Neural cell (in vitro differentiated cells): ENCODE results near the gene USP2. TPM values are rescaled to one million over a fixed set of nuclear protein-coding genes. Genes with fewer than 3 reads are reported as not detected.

Experiments used
- H2AFZ ChIP-seq: fragments of 200-600, 300-800 bp; sonication (generic), shearing (Covaris generic); 2 replicates; pipeline ENCODE4 v1.6.0; 2014; ENCODE audit warnings: low read depth, mild to moderate bottlenecking, antibody characterized with exemption, low read length, moderate library complexity
- H3F3A ChIP-seq: fragments of 200-600 bp; shearing (Covaris generic); 2 replicates; pipeline ENCODE4 v1.6.1; 2016; ENCODE audit warnings: mild to moderate bottlenecking, moderate library complexity, mixed read lengths, antibody characterized with exemption, low read length; ENCODE audit not compliant: insufficient read depth, poor library complexity, severe bottlenecking
- H3K27ac ChIP-seq: fragments of 200-600, 300-800 bp; sonication (generic), shearing (Covaris generic); 2 replicates; pipeline ENCODE4 v1.5.1; 2014; ENCODE audit warnings: mild to moderate bottlenecking, low read length, moderate library complexity
- H3K27me3 ChIP-seq: fragments of 300-800, 200-600 bp; sonication (generic), shearing (Covaris generic); 2 replicates; pipeline ENCODE4 v1.6.0; 2014; ENCODE audit warnings: mild to moderate bottlenecking, low read depth, low read length, moderate library complexity; ENCODE audit not compliant: insufficient read depth
- H3K36me3 ChIP-seq: fragments of 300-800, 200-600 bp; sonication (generic), shearing (Covaris generic); 2 replicates; pipeline ENCODE4 v1.5.1; 2014; ENCODE audit warnings: mild to moderate bottlenecking, antibody characterized with exemption, low read length, moderate library complexity; ENCODE audit not compliant: insufficient read depth
- H3K4me2 ChIP-seq: fragments of 300-800, 200-600 bp; sonication (generic), shearing (Covaris generic); 2 replicates; pipeline ENCODE4 v1.6.0; 2014; ENCODE audit warnings: mild to moderate bottlenecking, low read length
- H3K4me3 ChIP-seq: fragments of 300-800, 200-600 bp; sonication (generic), shearing (Covaris generic); 2 replicates; pipeline ENCODE4 v1.5.1; 2014; ENCODE audit warnings: mild to moderate bottlenecking, low read length, moderate library complexity
- H3K79me2 ChIP-seq: fragments of 200-600 bp; shearing (Covaris generic); replicated peaks from 2 replicates; pipeline ENCODE4 v1.6.0; 2014; ENCODE audit warnings: mild to moderate bottlenecking, low read length, moderate library complexity; ENCODE audit not compliant: insufficient read depth
- H3K9ac ChIP-seq: fragments of 300-800, 200-600 bp; sonication (generic), shearing (Covaris generic); 2 replicates; pipeline ENCODE4 v1.6.1; 2016; ENCODE audit warnings: mild to moderate bottlenecking, low read length, mixed read lengths
- H3K9me2 ChIP-seq: fragments of 200-600 bp; shearing (Covaris generic); 2 replicates; pipeline ENCODE4 v1.6.1; 2016; ENCODE audit warnings: mild to moderate bottlenecking, low read length, mixed read lengths; ENCODE audit not compliant: insufficient read depth
- H3K9me3 ChIP-seq: fragments of 200-600, 300-800 bp; sonication (generic), shearing (Covaris generic); 2 replicates; pipeline ENCODE4 v1.6.1; 2016; ENCODE audit warnings: mild to moderate bottlenecking, mixed run types, low read length, moderate library complexity, mixed read lengths
- H4K20me1 ChIP-seq: fragments of 200-600 bp; shearing (Covaris generic); 2 replicates; pipeline ENCODE4 v1.6.1; 2016; ENCODE audit warnings: mild to moderate bottlenecking, mixed run types; ENCODE audit not compliant: insufficient read depth
- EP300 ChIP-seq: fragments of 450-650 bp; conservative IDR thresholded peaks from 2 replicates; pipeline ENCODE4 v1.6.1; 2014; ENCODE audit warnings: antibody characterized with exemption, mild to moderate bottlenecking, moderate library complexity; ENCODE audit not compliant: poor library complexity, severe bottlenecking
- EZH2 ChIP-seq: fragments of 200-600, 300-800 bp; shearing (Covaris generic), sonication (generic); IDR thresholded peaks from 2 replicates; pipeline ENCODE4 v1.6.1; 2014; ENCODE audit warnings: antibody characterized with exemption, low read length, borderline replicate concordance, mild to moderate bottlenecking; ENCODE audit not compliant: insufficient read depth, poor library complexity, severe bottlenecking
- MXI1 ChIP-seq: fragments of 450-650 bp; conservative IDR thresholded peaks from 2 replicates; pipeline ENCODE4 v1.6.1; 2014; ENCODE audit warnings: antibody characterized with exemption, mild to moderate bottlenecking; ENCODE audit not compliant: poor library complexity, severe bottlenecking
- POLR2AphosphoS5 ChIP-seq: IDR thresholded peaks from 2 replicates; pipeline ENCODE4 v1.6.1; 2012
- RAD21 ChIP-seq: fragments of 450-650 bp; conservative IDR thresholded peaks from 2 replicates; pipeline ENCODE4 v1.6.1; 2014; ENCODE audit warnings: antibody characterized with exemption, mild to moderate bottlenecking, moderate library complexity
- SMC3 ChIP-seq: fragments of 450-650 bp; conservative IDR thresholded peaks from 2 replicates; pipeline ENCODE4 v1.6.1; 2014; ENCODE audit warnings: antibody characterized with exemption, mild to moderate bottlenecking, moderate library complexity; ENCODE audit not compliant: poor library complexity
- TAF1 ChIP-seq: IDR thresholded peaks from 2 replicates; pipeline ENCODE4 v1.6.1; 2012; ENCODE audit warnings: low read depth
- polyA plus RNA-seq: library from polyadenylated mRNA; depleted of rRNA; stranded (reverse); fragments of >200 nt; gene quantifications from 2 replicates; pipeline ENCODE4 v1.2.3, GENCODE V29; 2014
- TF ChIP-seq, protein P1 (sequence below): fragments of 450-650 bp; IDR thresholded peaks from 2 replicates; pipeline ENCODE4 v1.5.1; 2014; ENCODE audit warnings: antibody characterized with exemption, mild to moderate bottlenecking, moderate library complexity; ENCODE audit not compliant: poor library complexity, severe bottlenecking
- TF ChIP-seq, protein P2 (sequence below): IDR thresholded peaks from 2 replicates; pipeline ENCODE4 v1.6.1; 2012; ENCODE audit warnings: borderline replicate concordance

The USP2 gene
- polyA plus RNA-seq, 1 donor from 2014 or later = 0.59 TPM

DNA sequence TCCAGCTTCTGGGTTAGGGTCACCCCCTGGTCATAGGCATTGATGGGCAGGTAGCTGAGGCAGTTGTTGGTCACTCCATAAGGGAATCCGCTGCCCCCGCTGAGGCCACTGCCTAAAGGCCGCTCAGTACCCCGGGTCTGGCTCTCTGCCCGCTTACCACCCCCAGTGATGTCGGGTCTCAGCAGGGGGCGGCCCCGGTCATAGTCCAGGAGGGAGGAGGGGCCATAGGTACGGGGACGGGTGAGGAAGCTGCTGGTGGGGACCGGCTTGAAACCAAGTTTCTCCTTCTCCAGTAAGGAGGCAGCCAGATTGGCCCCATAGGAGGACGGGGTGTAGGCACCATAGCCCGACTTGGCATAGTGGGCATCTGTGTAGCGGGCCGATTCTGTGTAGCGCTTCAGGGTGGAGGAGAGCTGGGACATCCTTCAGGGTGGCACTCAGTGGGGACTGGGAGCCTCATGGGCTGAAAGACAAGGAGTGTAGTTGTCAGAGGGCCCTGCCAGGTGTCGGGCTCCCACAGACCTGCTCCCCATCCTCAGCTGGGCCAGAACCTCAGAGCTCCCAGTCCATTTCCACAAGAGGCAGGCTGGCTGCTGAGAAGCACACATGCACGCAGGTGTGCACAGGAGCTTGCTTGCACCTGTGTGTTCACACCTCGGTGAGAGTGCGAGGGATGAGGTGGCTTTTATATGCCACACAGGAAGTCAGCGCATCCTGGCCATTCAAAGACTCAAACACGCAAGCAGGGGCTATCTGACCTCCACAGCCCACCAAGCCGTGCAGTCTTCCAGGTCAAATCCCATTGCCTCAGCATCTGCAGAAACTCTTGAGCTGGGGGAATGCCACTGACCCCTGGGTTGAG is 8.2 kb downstream of the USP2 start:
- Histone ChIP-seq H3K27me3 (no peaks in the 10 kb centered on the region), H4K20me1 (no peaks in the 10 kb centered on the region), H3K9me3 (no peaks in the 10 kb centered on the region), H3K79me2 (no peaks in the 10 kb centered on the region), H3K4me2 (no peak overlapping the region), H3F3A (no peaks in the 10 kb centered on the region), H3K27ac (no peak overlapping the region), H2AFZ (no peak overlapping the region), H3K9me2 (no peaks in the 10 kb centered on the region), H3K9ac (no peak overlapping the region), H3K36me3 (no peaks in the 10 kb centered on the region), H3K4me3 (no peak overlapping the region)
- no peak for TF ChIP-seq EZH2

DNA sequence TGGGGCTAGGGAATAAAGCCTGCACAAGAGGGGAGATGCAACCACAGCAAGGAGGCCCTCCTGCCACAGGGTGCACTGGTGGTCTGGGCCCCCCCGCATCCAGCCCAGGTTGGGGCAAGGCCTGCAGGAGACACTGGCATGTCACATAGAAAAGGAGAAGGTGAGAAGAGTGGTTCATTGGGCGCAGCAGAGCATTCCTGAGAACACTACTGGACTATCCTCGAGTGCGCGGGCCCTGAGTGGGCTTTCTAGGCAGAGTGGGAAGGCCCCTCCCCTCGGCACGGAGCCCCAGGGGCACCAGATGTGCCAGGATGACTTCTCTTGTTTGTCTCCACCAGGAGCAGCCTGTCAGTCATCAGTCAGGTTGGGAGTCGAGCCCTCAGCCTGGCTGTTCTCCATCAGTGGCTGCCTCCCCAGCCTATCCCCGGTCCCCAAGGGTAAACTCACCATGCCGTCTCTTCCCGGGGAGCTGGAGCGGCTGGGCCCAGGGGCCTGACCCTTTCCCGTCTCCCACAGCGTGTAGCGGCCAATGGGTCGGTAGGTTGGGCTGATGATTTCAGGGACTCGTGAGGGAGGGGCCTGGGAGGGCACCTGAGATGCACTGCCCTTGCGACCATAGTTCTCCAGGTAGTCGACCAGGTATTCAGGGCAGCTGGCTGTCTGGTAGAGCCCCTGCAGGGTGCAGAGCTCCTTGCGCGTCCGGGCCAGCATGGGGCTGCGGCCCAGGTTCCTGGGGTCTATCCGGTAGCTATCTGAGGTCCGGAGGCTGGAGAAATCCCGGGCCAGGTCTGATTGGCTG is 9.0 kb downstream of the USP2 start:
- Histone ChIP-seq H3F3A (no peaks in the 10 kb centered on the region), H3K9me3 (no peaks in the 10 kb centered on the region), H3K4me3 (no peak overlapping the region), H3K27me3 (no peaks in the 10 kb centered on the region), H2AFZ (no peak overlapping the region), H3K4me2 (no peak overlapping the region), H3K79me2 (no peaks in the 10 kb centered on the region), H3K9ac (no peak overlapping the region), H4K20me1 (no peaks in the 10 kb centered on the region), H3K27ac (no peak overlapping the region), H3K9me2 (no peaks in the 10 kb centered on the region), H3K36me3 (no peaks in the 10 kb centered on the region)
- TF ChIP-seq, protein P1, sequence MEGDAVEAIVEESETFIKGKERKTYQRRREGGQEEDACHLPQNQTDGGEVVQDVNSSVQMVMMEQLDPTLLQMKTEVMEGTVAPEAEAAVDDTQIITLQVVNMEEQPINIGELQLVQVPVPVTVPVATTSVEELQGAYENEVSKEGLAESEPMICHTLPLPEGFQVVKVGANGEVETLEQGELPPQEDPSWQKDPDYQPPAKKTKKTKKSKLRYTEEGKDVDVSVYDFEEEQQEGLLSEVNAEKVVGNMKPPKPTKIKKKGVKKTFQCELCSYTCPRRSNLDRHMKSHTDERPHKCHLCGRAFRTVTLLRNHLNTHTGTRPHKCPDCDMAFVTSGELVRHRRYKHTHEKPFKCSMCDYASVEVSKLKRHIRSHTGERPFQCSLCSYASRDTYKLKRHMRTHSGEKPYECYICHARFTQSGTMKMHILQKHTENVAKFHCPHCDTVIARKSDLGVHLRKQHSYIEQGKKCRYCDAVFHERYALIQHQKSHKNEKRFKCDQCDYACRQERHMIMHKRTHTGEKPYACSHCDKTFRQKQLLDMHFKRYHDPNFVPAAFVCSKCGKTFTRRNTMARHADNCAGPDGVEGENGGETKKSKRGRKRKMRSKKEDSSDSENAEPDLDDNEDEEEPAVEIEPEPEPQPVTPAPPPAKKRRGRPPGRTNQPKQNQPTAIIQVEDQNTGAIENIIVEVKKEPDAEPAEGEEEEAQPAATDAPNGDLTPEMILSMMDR = no peak
- no peak for TF ChIP-seq EZH2
- no peak for TF ChIP-seq MXI1
- no peak for TF ChIP-seq SMC3
- no peak for TF ChIP-seq TAF1
- no peak for TF ChIP-seq POLR2AphosphoS5
- no peak for TF ChIP-seq RAD21
- TF ChIP-seq, protein P2, sequence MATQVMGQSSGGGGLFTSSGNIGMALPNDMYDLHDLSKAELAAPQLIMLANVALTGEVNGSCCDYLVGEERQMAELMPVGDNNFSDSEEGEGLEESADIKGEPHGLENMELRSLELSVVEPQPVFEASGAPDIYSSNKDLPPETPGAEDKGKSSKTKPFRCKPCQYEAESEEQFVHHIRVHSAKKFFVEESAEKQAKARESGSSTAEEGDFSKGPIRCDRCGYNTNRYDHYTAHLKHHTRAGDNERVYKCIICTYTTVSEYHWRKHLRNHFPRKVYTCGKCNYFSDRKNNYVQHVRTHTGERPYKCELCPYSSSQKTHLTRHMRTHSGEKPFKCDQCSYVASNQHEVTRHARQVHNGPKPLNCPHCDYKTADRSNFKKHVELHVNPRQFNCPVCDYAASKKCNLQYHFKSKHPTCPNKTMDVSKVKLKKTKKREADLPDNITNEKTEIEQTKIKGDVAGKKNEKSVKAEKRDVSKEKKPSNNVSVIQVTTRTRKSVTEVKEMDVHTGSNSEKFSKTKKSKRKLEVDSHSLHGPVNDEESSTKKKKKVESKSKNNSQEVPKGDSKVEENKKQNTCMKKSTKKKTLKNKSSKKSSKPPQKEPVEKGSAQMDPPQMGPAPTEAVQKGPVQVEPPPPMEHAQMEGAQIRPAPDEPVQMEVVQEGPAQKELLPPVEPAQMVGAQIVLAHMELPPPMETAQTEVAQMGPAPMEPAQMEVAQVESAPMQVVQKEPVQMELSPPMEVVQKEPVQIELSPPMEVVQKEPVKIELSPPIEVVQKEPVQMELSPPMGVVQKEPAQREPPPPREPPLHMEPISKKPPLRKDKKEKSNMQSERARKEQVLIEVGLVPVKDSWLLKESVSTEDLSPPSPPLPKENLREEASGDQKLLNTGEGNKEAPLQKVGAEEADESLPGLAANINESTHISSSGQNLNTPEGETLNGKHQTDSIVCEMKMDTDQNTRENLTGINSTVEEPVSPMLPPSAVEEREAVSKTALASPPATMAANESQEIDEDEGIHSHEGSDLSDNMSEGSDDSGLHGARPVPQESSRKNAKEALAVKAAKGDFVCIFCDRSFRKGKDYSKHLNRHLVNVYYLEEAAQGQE = no peak
- no peak for TF ChIP-seq EP300
